Effector memory CD8-positive, alpha-beta T cell (primary cell): ENCODE results near the gene PRKN.

ENCODE experiments used
- ATAC-seq: fragments of 150-1000 bp; cut with Tn5 transposase; replicated peaks from 2 replicates; pipeline ENCODE4 v1.10.0; 2021; ENCODE audit warnings: mild to moderate bottlenecking, moderate library complexity
- DNase-seq, 3 experiments: peaks; one replicate each; pipeline ENCODE4 v3.0.0; 2021
- H3K27ac Mint-ChIP-seq, 2 donors: one replicate each; pipeline ENCODE4 v1.8.0; 2022; ENCODE audit warnings: mild to moderate bottlenecking in 2 of 2, mixed read lengths in 2 of 2, moderate library complexity in 2 of 2
- H3K27me3 Mint-ChIP-seq, 2 donors: one replicate each; pipeline ENCODE4 v1.8.0; 2022; ENCODE audit warnings: mixed read lengths in 2 of 2
- H3K36me3 Mint-ChIP-seq: one replicate; pipeline ENCODE4 v1.8.0; 2022; ENCODE audit warnings: mild to moderate bottlenecking, moderate library complexity, mixed read lengths; ENCODE audit not compliant: insufficient read depth
- H3K4me1 Mint-ChIP-seq, 2 donors: one replicate each; pipeline ENCODE4 v1.8.0; 2022; ENCODE audit warnings: low read depth in 2 of 2, mixed read lengths in 2 of 2
- H3K4me3 Mint-ChIP-seq, 2 donors: one replicate each; pipeline ENCODE4 v1.8.0; 2022; ENCODE audit warnings: mild to moderate bottlenecking in 2 of 2, mixed read lengths in 2 of 2, moderate library complexity in 2 of 2
- H3K9me3 Mint-ChIP-seq, 2 donors: one replicate each; pipeline ENCODE4 v1.8.0; 2022; ENCODE audit warnings: mixed read lengths in 2 of 2

Gene PRKN

DNA sequence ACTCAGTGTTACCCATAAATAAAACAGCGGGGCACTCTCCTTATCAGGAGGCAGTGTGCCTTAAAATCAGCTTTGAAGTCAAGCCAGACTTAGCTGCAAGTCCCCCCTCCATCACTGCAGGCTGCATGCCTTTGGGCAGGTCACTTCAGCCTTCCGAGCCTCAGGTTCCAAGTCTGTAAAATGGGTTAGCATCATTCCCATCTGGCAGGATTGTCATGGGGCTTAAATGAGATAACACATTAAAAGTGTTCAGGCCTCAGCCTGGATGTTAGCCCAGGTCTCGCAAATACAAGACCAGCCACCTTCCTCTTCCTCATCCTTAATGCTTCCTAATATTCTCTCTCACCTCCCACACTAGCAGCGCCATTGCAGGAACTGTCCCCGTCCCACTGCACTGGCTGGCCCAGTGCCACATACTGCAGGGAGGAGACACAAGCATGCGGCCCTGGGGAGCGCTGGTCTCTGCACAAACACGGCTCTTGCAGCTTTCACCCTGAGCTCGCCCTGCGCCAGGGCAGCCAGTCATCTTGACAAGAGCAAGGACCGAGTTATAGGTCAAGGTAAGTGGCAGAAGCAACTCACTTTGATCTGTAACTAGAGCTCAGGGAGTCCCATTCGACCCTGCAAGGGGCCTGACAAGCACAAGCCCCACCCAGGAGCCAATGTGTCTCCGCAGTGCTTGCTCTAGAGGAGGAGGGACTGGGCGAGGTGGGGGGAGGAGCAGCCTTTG is 889.1 kb downstream of the PRKN start:
- Mint-ChIP-seq H3K36me3 (no peaks in the 10 kb centered on the region), H3K4me1 (no peaks in the 10 kb centered on the region), H3K27me3 (no peaks in the 10 kb centered on the region), H3K27ac (no peak overlapping the region), H3K9me3 (peaks cover 0 to 1% of the 10 kb centered on the region in 2 donors), H3K4me3 (no peak overlapping the region)
- ATAC-seq = no peak
- DNase-seq = no peak

DNA sequence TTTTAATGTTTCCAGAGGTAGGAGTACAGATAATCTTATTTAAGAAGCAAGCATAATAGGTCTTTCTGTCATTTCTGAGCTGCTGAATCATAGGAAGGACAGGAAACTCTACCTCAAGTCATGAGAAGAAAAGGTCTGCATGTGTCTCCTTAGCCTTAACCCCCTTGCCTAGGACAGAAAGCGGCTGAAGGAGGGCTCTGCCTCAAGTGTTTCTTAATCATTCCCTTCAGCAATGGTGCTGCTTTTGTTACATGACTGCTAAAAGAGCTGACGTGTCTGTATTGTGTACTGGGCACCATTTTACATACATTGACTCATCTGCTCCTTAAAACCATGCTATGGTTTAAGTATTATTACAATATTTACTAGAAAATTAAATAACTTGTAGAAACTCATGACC is 889.7 kb downstream of the PRKN start:
- Mint-ChIP-seq H3K4me3 (no peak overlapping the region), H3K4me1 (no peaks in the 10 kb centered on the region), H3K27ac (no peak overlapping the region), H3K9me3 (peaks cover 0 to 1% of the 10 kb centered on the region in 2 donors), H3K36me3 (no peaks in the 10 kb centered on the region), H3K27me3 (no peaks in the 10 kb centered on the region)
- ATAC-seq = no peak
- no peak for DNase-seq

DNA sequence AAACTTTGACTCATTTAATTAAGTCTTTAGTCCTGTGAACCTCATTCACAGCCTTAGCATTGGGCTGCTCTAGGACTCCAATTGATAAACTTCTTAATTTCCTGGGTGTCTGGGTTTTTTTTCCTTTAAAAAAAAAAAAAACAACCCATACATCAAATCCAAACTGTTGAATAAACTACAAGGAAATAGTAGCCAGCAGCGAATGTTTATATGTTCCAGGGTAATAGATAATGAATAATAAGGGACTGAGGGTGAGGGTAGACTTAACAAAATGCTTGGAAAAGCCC is 890.2 kb downstream of the PRKN start:
- Mint-ChIP-seq H3K27me3 (no peaks in the 10 kb centered on the region), H3K36me3 (no peaks in the 10 kb centered on the region), H3K27ac (no peak overlapping the region), H3K9me3 (peaks cover 0 to 4% of the 10 kb centered on the region in 2 donors), H3K4me1 (no peaks in the 10 kb centered on the region), H3K4me3 (no peak overlapping the region)
- ATAC-seq (no peak), DNase-seq (no peak)

GRCh38 chr6:161836643-161837448 is 890.7 kb downstream of the PRKN start:
- Mint-ChIP-seq H3K36me3 (no peaks in the 10 kb centered on the region), H3K4me1 (no peaks in the 10 kb centered on the region), H3K4me3 (no peak overlapping the region), H3K27ac (no peak overlapping the region), H3K9me3 (peaks cover 0 to 4% of the 10 kb centered on the region in 2 donors), H3K27me3 (no peaks in the 10 kb centered on the region)
- DNase-seq (no peak), ATAC-seq (no peak)

- H3K36me3 Mint-ChIP-seq = no peaks in the 10 kb centered on the region
- no peaks in the 10 kb centered on the region for H3K4me1 Mint-ChIP-seq
- ATAC-seq (no peak), DNase-seq (no peak)
- H3K27ac Mint-ChIP-seq = no peak overlapping the region
- no peaks in the 10 kb centered on the region for H3K27me3 Mint-ChIP-seq
- H3K9me3 Mint-ChIP-seq = peaks cover 0 to 3% of the 10 kb centered on the region in 2 donors
- H3K4me3 Mint-ChIP-seq = no peak overlapping the region
Measured at GRCh38 chr6:161835500-161836215, 891.9 kb downstream of the PRKN start.

DNA sequence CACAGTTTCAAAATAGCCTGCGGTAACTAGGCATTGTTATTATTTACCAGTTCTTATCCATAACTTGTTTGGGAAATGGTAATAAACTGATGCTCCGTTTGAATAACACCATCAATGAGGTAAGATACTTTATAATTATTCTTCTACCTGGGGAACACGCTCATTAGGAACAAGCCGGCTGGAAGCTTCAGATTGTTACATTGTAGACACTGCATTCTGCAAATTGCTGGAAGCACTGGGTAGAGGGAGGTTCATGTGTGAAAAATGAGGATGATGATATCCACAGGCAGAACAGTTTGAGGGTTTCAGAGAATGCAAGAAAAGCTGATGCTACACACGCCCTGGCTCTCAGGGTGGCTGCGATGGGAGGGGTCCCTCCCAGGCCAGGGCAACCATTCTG is 893.1 kb downstream of the PRKN start:
- Mint-ChIP-seq H3K9me3 (peaks cover 0 to 3% of the 10 kb centered on the region in 2 donors), H3K36me3 (no peaks in the 10 kb centered on the region), H3K27ac (no peak overlapping the region), H3K4me1 (peaks cover 0 to 2% of the 10 kb centered on the region in 2 donors), H3K27me3 (no peaks in the 10 kb centered on the region), H3K4me3 (no peak overlapping the region)
- DNase-seq (no peak), ATAC-seq (no peak)

DNA sequence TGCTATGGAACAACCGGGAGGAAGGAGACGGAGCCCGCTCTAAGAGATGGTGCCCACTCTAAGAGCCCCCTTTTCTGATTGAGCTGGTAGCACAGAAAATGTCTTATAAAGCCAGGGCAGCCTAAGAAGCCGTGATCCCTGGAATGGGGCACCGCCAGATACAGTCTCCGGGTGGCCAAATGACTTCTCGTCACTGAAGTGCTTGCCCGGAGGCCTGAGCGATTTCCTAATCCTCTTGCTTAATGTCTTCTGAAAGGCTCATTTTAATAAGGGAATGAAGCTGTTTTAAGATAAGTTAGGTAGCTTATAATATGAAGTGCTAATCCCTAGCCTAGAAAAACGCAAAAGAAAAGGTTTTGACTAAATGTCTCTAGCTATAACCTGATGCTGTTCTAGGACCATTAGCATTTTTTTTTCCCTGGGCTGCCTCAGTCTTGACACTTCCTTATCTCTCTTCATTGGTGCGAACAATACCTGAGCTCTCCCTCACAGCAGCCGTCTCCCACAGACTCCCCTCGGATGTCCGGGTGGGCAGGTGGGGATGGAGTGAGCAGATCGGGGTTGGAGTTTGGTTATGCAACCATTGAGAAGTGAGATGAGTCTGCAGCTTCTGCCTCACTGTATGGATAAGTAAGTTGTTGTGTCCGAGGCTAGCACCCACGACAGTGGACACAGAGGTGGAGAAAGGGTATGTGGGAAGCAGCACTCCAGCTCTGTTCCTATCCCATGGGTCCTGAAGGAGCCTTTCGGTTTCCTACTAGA is 894.3 kb downstream of the PRKN start:
- H3K27ac Mint-ChIP-seq = no peak overlapping the region
- H3K4me3 Mint-ChIP-seq = no peak overlapping the region
- DNase-seq (no peak), ATAC-seq (no peak)
- H3K36me3 Mint-ChIP-seq = no peaks in the 10 kb centered on the region
- H3K9me3 Mint-ChIP-seq = peaks cover 0 to 3% of the 10 kb centered on the region in 2 donors
- no peaks in the 10 kb centered on the region for H3K27me3 Mint-ChIP-seq
- peaks cover 0 to 3% of the 10 kb centered on the region in 2 donors for H3K4me1 Mint-ChIP-seq

- Mint-ChIP-seq H3K36me3 (no peaks in the 10 kb centered on the region), H3K4me1 (peaks cover 0 to 3% of the 10 kb centered on the region in 2 donors), H3K4me3 (no peak overlapping the region), H3K27ac (no peak overlapping the region), H3K27me3 (no peaks in the 10 kb centered on the region), H3K9me3 (peaks cover 0 to 3% of the 10 kb centered on the region in 2 donors)
- no peak for DNase-seq
- no peak for ATAC-seq
Measured at GRCh38 chr6:161832622-161833021, 894.9 kb downstream of the PRKN start.

DNA sequence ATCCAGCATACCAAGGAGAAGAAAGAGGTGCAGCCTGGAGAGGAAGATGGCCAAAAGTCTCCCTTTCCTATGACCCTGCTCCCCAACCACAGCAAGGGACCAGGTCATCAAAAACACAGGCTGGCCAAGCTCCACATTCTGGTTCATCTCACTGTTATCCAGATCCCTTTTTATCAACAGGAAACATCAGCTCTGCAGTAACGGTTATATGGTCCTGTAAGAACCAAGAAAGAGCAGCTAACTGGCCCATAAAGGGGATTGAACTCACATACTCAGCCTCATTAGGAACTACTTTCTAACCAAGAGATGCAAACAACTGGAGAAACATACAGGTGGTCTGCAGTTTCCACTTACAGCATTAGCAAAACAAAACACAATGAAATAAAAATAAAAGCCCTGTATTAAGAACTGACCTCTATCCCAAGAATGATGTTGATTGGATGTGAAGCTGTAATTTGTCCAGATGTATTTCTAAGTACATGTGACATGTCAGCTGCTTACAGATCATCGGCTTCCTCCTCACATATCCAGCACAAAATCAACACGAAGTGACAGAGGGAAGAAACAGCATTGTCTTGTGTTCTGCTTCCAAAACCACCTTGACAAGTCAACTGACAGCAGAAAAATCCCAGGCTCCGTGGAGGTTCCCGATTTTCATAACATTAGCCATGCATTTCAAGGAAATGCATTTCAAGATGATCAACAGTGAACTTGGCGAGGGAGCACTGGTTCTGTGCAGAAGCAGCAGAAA is 896.5 kb downstream of the PRKN start:
- ATAC-seq (no peak), DNase-seq (no peak)
- no peak overlapping the region for H3K4me3 Mint-ChIP-seq
- H3K4me1 Mint-ChIP-seq = peaks cover 0 to 3% of the 10 kb centered on the region in 2 donors
- no peaks in the 10 kb centered on the region for H3K27me3 Mint-ChIP-seq
- no peak overlapping the region for H3K27ac Mint-ChIP-seq
- H3K36me3 Mint-ChIP-seq = no peaks in the 10 kb centered on the region
- H3K9me3 Mint-ChIP-seq = peaks cover 0 to 3% of the 10 kb centered on the region in 2 donors

- Mint-ChIP-seq H3K27me3 (no peaks in the 10 kb centered on the region), H3K9me3 (peaks cover 0 to 3% of the 10 kb centered on the region in 2 donors), H3K36me3 (no peaks in the 10 kb centered on the region), H3K4me1 (peaks cover 0 to 3% of the 10 kb centered on the region in 2 donors), H3K27ac (peak overlapping the region in 1 of 2 donors; percentile 51), H3K4me3 (no peak overlapping the region)
- ATAC-seq (no peak), DNase-seq (no peak)
Measured at GRCh38 chr6:161829291-161829729, 898.3 kb downstream of the PRKN start.

DNA sequence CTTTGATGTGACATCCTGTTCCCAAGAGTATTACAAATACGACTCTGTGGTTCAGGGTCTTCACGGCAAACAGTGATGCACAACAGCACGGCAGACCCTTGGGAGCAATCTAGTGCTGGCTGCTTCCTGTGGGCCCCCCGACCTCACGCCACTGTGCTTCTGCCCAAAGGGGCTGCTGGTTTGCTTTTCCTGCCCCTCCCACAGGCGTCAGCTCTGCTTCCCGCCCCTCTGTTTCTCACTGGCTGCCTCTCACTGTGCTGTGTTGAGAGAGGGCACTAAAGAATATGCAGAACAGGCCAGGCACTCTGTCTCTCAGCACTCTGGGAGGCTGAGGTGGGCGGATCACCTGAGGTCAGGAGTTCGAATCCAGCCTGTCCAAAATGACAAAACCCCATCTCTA is 899.2 kb downstream of the PRKN start:
- Mint-ChIP-seq H3K27me3 (no peaks in the 10 kb centered on the region), H3K4me1 (peaks cover 0 to 3% of the 10 kb centered on the region in 2 donors), H3K27ac (no peak overlapping the region), H3K4me3 (no peak overlapping the region), H3K36me3 (no peaks in the 10 kb centered on the region), H3K9me3 (peaks cover 0 to 3% of the 10 kb centered on the region in 2 donors)
- no peak for DNase-seq
- no peak for ATAC-seq

- Mint-ChIP-seq H3K36me3 (no peaks in the 10 kb centered on the region), H3K27me3 (no peaks in the 10 kb centered on the region), H3K9me3 (no peaks in the 10 kb centered on the region), H3K4me1 (peaks cover 0 to 3% of the 10 kb centered on the region in 2 donors), H3K4me3 (no peak overlapping the region), H3K27ac (no peak overlapping the region)
- DNase-seq (no peak), ATAC-seq (no peak)
Measured at GRCh38 chr6:161826512-161826911, 901.1 kb downstream of the PRKN start.
